GM19463 (cell line): ENCODE results near the gene RWDD4.

ENCODE experiments used
- ATAC-seq: cut with Tn5 transposase; IDR thresholded peaks from one replicate; pipeline ENCODE4 v1.9.1; 2021; ENCODE audit warnings: mild to moderate bottlenecking, moderate library complexity; ENCODE audit not compliant: unreplicated experiment

The RWDD4 gene

GRCh38 chr4:183602557-183603027 is 56.4 kb downstream of the RWDD4 start:
- ATAC-seq = no peak

- ATAC-seq = no peak
Observed at GRCh38 chr4:183601381-183601780, 57.6 kb downstream of the RWDD4 start.

- peak; percentile 6 for ATAC-seq
Observed at GRCh38 chr4:183600189-183600685, 58.7 kb downstream of the RWDD4 start.

- peak; percentile 87 for ATAC-seq
Observed at GRCh38 chr4:183599690-183600089, 59.3 kb downstream of the RWDD4 start.

- peak; percentile 44 for ATAC-seq
Observed at GRCh38 chr4:183599284-183599683, 59.7 kb downstream of the RWDD4 start.

- ATAC-seq = no peak
Observed at GRCh38 chr4:183596067-183596757, 62.8 kb downstream of the RWDD4 start.

- ATAC-seq = no peak
Observed at GRCh38 chr4:183594823-183595222, 64.2 kb downstream of the RWDD4 start.

GRCh38 chr4:183591301-183591700 is 67.7 kb downstream of the RWDD4 start:
- no peak for ATAC-seq
